SK-N-MC (cell line): ENCODE measurements around the gene SGPL1.

Experiments used
- EZH2 ChIP-seq: fragments of 200-600 bp; sonication (generic); IDR thresholded peaks from one replicate; pipeline ENCODE4 v1.6.1; 2017; ENCODE audit warnings: antibody characterized with exemption
- FOXP2 ChIP-seq: optimal IDR thresholded peaks from 2 replicates; pipeline ENCODE3; 2011; ENCODE audit warnings: mild to moderate bottlenecking, moderate library complexity; ENCODE audit not compliant: insufficient read depth; ENCODE audit errors: extremely low read length, control extremely low read depth

DNA sequence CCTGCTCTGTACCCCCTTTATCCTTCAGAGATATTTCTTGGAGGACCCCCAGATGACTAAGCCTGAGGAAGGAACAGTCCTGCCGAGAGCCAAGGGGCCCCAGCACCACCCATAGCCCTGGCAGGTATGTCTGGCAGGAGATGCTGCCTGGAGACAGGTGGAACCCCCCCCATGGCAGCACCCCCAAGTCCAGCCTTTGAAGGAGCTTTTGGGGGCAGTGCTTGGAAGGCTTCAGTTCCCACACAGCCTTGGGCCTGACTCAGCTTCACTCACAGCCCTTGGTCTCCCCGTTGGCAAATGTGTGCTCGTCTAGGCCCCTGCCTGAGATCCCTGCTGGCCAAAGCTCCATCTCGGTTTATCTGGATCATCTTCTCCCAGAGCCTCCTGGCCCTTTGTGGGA lies 95.6 kb downstream of the SGPL1 start:
- no peak for TF ChIP-seq EZH2
- TF ChIP-seq FOXP2, result no peak
